Mucosa of stomach (tissue), 1 donor: ENCODE data around the gene SRSF2.
"Not testable (repeated sequence)": the region's sequence is repeated elsewhere in the genome, so short reads cannot be mapped to it uniquely, and the experiment has no call there.

Source experiments
- H3K27me3 ChIP-seq: one replicate; pipeline ENCODE4 v1.7.0; 2013; ENCODE audit warnings: mild to moderate bottlenecking, low read length; ENCODE audit not compliant: control insufficient read depth, insufficient read depth
- H3K36me3 ChIP-seq: one replicate; pipeline ENCODE4 v1.7.0; 2013; ENCODE audit warnings: low read length; ENCODE audit not compliant: control insufficient read depth, insufficient read depth
- H3K4me1 ChIP-seq: one replicate; pipeline ENCODE4 v1.7.0; 2013; ENCODE audit warnings: mild to moderate bottlenecking, low read length; ENCODE audit not compliant: control insufficient read depth, insufficient read depth
- H3K4me3 ChIP-seq: one replicate; pipeline ENCODE4 v1.7.0; 2013; ENCODE audit warnings: low read length
- H3K9ac ChIP-seq: one replicate; pipeline ENCODE4 v1.7.0; 2013; ENCODE audit warnings: mild to moderate bottlenecking, low read length, moderate library complexity
- H3K9me3 ChIP-seq: one replicate; pipeline ENCODE4 v1.7.0; 2013; ENCODE audit warnings: mild to moderate bottlenecking, low read length, moderate library complexity; ENCODE audit not compliant: control insufficient read depth
- donor health status: Pancreatic carcinoma.

Gene SRSF2

DNA sequence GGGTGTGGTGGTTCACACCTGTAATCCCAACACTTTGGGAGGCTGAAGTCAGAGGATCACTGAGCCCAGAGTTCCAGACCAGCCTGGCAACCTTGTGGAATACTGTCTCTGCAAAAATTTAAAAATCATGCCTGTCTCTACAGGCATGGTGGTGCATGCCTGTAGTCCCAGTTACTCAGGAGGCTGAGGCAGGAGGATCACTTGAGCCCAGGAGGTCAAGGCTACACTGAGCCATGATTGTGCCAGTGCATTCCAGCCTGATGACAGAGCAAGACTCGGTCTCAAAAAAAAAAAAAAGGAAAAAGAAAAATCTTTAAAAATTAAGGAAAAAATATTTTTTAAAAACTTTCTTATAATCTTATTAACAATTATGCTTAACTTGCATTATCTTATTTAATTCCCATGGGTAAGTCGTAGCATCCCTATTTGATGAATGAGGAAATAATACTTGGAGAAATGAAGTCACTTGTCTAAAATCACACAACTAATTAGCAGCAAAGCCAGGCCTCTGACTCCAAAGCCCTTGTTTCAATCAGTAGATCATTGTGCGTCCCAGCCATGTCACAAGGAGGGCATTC, 14.4 kb upstream of the SRSF2 start:
- Histone ChIP-seq H3K9ac (no peak overlapping the region), H3K4me3 (no peak overlapping the region), H3K27me3 (no peaks in the 10 kb centered on the region), H3K9me3 (no peaks in the 10 kb centered on the region), H3K36me3 (no peaks in the 10 kb centered on the region), H3K4me1 (no peaks in the 10 kb centered on the region)

DNA sequence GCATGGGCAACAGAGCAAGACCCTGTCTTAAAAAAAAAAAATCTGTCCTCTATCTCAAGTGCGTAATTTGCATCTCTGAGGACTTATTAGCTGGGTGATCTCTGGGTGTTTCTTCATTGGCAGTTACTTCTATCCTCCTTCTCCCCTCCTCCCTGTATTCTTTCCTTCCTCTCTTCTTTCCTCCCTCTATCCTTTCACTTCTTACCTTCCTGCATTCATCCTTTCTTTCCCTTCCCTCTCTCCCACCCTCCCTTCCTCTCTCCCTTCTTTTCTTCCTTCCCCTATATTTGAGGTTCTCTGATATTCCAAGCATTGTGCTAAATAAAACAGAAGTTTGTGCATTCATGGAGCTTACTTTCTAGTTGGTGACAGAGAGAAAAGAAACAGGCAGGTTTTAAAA, 11.5 kb upstream of the SRSF2 start:
- Histone ChIP-seq H3K9ac (no peak overlapping the region), H3K27me3 (no peaks in the 10 kb centered on the region), H3K4me1 (no peaks in the 10 kb centered on the region), H3K9me3 (no peaks in the 10 kb centered on the region), H3K4me3 (no peak overlapping the region), H3K36me3 (peaks cover 4% of the 10 kb centered on the region)

- no peaks in the 10 kb centered on the region for H3K27me3 ChIP-seq
- H3K4me3 ChIP-seq: no peak overlapping the region
- H3K9me3 ChIP-seq: no peaks in the 10 kb centered on the region
- H3K36me3 ChIP-seq: peaks cover 4% of the 10 kb centered on the region
- no peaks in the 10 kb centered on the region for H3K4me1 ChIP-seq
- H3K9ac ChIP-seq: no peak overlapping the region
Observed at GRCh38 chr17:76747716-76748363, 10.7 kb upstream of the SRSF2 start.

- not testable (repeated sequence) for H3K4me3 ChIP-seq, H3K36me3 ChIP-seq, H3K4me1 ChIP-seq, H3K9me3 ChIP-seq, H3K27me3 ChIP-seq, H3K9ac ChIP-seq
Observed at GRCh38 chr17:76745785-76746184, 8.7 kb upstream of the SRSF2 start.

GRCh38 chr17:76744747-76745146, 7.6 kb upstream of the SRSF2 start:
- Histone ChIP-seq H3K27me3 (no peaks in the 10 kb centered on the region), H3K4me3 (no peak overlapping the region), H3K4me1 (no peaks in the 10 kb centered on the region), H3K9me3 (no peaks in the 10 kb centered on the region), H3K9ac (no peak overlapping the region), H3K36me3 (peaks cover 4% of the 10 kb centered on the region)

DNA sequence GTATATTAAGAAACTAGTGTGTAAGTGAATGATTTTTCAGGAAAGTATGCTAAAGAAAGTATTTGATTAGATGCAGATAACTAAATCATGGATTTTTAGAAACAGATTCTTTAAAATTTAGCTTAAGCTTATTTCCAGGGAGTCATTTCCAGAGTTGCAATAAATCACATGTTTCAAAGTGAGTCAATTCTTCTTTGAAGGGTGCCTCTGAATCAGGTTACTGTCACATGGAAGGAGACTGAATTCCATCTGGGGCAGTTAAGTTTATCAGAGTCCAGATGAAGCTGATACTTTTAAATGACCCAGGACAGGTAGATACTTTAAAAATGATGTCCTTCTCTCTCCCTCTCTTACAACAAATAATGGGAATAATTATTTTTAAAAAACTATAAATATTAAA, 5.8 kb upstream of the SRSF2 start:
- no peak overlapping the region for H3K4me3 ChIP-seq
- H3K27me3 ChIP-seq: no peaks in the 10 kb centered on the region
- H3K4me1 ChIP-seq: no peaks in the 10 kb centered on the region
- H3K9me3 ChIP-seq: no peaks in the 10 kb centered on the region
- H3K36me3 ChIP-seq: peaks cover 4% of the 10 kb centered on the region
- no peak overlapping the region for H3K9ac ChIP-seq

DNA sequence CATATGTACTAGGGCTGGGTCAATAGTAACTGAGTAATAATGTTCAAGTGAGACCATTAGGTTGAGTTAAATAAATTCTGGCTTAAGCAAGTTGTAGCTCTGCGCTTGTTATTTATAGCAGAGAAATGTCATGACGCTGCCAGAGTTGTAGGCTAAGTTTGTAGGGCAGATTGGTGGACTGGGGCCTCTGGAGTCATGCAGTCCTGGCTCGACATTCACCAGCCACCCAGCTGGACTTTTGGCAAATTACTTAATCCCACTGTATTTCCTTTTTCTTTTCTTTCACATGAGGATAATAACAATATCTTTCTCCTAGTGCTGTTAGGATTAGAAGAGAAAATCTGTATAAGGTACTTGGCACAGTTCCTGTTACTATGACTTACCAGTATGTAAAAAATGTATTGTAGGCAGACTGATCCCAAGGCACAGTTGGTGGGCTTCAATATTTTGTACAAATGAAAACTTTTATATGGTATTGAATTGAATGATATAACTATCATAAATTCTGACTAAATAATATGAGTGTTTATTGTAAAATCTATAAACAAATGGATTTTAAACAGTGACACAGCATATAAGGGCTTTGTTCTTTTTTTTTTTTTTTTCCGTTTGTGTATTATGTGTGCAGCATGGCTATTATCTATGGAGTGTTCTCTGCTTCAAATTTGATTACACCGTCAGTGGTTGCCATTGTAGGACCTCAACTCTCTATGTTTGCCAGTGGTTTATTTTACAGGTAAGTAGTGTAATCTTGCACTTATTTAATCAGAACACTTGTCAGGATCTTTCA, 3.4 kb upstream of the SRSF2 start:
- no peak overlapping the region for H3K9ac ChIP-seq
- H3K4me1 ChIP-seq: no peaks in the 10 kb centered on the region
- peaks cover 4% of the 10 kb centered on the region for H3K36me3 ChIP-seq
- H3K4me3 ChIP-seq: no peak overlapping the region
- no peaks in the 10 kb centered on the region for H3K27me3 ChIP-seq
- H3K9me3 ChIP-seq: no peaks in the 10 kb centered on the region

DNA sequence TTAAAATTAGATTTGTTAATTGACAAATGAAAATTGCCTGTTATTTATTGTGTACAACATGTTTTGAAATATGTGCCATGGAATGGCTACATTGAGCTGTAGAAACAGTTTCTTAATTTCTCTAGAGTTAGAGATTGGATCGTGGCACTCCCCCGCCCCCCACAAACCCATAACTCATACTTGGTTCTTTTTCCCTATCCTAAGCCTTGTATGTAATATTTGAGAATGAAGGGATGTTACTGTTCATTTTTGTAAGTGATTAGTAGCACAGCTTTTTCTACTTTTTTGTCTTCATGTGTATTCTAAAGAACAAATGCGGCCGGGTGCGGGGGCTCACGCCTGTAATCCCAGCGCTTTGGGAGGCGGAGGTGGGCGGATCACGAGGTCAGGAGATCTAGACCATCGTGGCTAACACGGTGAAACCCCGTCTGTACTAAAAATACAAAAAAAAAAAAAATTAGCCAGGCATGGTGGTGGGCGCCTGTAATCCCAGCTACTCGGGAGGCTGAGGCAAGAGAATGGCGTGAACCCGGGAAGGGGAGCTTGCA, 2.5 kb upstream of the SRSF2 start:
- H3K9ac ChIP-seq, H3K27me3 ChIP-seq, H3K36me3 ChIP-seq, H3K9me3 ChIP-seq, H3K4me3 ChIP-seq, H3K4me1 ChIP-seq: not testable (repeated sequence)

DNA sequence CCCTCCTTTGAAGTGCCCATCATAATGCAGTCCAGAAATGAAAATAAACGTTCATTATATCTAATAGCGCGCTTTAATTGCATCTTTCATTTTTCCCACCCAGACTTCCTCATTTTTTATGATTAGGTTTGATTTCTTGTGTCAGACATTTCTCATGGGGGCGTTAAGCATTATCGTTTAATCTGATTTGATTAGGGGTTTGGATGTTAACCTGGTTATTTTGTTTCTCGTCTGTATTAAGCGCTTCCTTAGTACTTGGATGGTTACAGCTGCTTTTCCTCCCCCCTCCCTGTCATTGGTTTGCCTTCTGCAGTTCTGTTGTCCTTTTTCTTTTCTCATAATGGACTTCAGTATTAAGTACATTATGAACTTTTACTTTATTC, 1.3 kb upstream of the SRSF2 start:
- Histone ChIP-seq H3K36me3 (no peaks in the 10 kb centered on the region), H3K27me3 (no peaks in the 10 kb centered on the region), H3K9ac (peak overlapping the region; percentile 78), H3K4me1 (peaks cover 12% of the 10 kb centered on the region), H3K9me3 (no peaks in the 10 kb centered on the region), H3K4me3 (peak overlapping the region; percentile 66)

DNA sequence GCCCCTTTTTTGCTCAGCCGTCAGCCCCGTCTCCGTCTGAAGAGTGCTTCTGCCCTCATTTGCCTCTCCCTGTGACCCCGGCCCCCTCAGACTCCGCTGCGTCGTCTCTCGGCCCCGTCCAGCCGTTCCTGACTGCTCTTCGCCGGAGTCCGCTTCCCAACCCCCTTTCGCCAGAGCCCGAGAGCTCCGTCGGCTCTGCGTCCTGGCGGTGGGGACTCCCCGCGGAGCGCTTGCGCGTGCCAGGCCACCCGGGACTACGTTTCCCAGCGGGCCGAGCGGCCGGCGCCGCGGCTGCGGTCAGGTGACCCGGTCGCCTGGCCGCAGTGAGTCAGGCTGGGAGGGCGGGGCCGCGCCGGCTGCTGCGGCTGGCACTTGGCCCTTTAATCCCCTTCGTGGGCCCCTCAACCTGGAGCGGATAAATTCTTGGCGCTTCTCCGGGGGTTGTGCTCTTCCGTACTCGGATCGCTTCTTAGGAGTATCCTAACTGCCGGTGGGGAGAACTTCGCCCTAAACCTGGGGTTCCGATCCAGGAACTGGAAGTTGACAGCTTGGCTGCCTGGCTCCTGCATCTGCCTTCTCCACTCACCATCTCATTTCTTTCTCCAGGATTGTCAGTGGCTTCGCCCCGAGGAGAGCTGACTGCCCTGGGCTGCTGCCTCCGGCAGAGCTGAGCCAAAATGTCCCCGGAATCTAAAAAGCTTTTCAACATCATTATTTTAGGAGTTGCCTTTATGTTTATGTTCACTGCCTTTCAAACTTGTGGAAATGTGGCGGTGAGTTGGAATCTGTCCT, 741 bp upstream of the SRSF2 start, which contains the start of gene MFSD11:
Gene MFSD11, plus strand, starts transcription at position 444 of the 792 bp plus-strand sequence. Its CDS starts 234 bp downstream, at position 678.
- no peaks in the 10 kb centered on the region for H3K9me3 ChIP-seq
- no peaks in the 10 kb centered on the region for H3K27me3 ChIP-seq
- H3K36me3 ChIP-seq: no peaks in the 10 kb centered on the region
- H3K9ac ChIP-seq: peak within 1 kb of the TSS; percentile 88
- H3K4me3 ChIP-seq: peak within 1 kb of the TSS; percentile 71
- H3K4me1 ChIP-seq: peaks cover 12% of the 10 kb centered on the region

GRCh38 chr17:76736349-76737081, 616 bp downstream of the SRSF2 start:
- H3K36me3 ChIP-seq: no peaks in the 10 kb centered on the region
- no peaks in the 10 kb centered on the region for H3K9me3 ChIP-seq
- H3K9ac ChIP-seq: peak overlapping the region; percentile 88
- H3K4me1 ChIP-seq: peaks cover 12% of the 10 kb centered on the region
- H3K27me3 ChIP-seq: no peaks in the 10 kb centered on the region
- H3K4me3 ChIP-seq: peak overlapping the region; percentile 76
